Stimulated activated CD8-positive, alpha-beta memory T cell treated with anti-CD3 and anti-CD28 coated beads, Interleukin-4, amount 100 ng/mL, for 4 hours (primary cell): ENCODE data around the gene POLA1.

Experiments
- DNase-seq, 2 donors: peaks; one replicate each; pipeline ENCODE4 v3.0.0-alpha.2; 2020; ENCODE audit warnings: low read depth in 2 of 2, low spot score in 1 of 2

POLA1 gene

DNA sequence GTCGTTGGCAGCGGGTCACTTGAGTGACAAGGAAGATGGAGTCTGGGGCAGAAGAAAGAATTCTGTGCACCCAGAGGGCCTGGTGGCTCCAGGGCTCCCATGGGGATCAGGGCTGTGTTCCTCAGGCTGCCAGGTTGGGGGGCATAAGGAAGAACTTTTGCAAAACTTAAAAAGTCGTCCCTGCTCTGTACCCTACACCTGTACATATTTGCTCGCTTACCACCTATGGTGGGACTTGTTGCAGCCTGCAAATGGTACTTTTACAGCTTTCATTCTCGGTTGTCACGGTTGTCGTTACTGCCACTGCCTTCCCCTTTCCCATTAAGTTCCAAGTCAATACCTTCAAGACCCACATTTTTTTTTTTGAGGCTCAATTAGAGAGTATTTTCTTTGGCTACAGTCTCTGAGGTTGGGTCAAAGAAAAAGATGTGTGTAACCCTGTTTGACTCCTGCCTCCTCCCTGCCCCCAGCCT is 312.9 kb downstream of the POLA1 start:
- no peak for DNase-seq

- DNase-seq = no peak
These were observed 313.6 kb downstream of the POLA1 start for GRCh38 chrX:25007059-25008053.

DNA sequence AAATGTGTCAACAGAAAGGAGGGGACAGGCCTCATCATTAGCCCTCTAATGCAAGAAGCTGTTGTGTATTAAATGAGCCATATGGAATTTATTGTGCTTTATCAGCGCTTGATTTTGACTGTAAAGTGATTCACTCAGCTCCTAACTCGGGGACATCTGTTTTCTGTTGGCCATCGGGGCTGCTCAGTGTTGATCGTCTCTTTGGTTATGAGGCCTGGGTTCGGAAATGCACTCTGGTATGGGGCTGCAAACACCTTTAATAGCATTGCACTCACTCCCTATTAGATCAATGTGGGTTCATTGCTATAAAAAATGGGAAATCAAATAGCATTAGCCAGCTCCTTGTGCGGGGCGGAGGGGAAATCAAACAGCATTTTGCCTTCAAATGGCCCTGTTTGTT is 315.7 kb downstream of the POLA1 start:
- DNase-seq = no peak

DNA sequence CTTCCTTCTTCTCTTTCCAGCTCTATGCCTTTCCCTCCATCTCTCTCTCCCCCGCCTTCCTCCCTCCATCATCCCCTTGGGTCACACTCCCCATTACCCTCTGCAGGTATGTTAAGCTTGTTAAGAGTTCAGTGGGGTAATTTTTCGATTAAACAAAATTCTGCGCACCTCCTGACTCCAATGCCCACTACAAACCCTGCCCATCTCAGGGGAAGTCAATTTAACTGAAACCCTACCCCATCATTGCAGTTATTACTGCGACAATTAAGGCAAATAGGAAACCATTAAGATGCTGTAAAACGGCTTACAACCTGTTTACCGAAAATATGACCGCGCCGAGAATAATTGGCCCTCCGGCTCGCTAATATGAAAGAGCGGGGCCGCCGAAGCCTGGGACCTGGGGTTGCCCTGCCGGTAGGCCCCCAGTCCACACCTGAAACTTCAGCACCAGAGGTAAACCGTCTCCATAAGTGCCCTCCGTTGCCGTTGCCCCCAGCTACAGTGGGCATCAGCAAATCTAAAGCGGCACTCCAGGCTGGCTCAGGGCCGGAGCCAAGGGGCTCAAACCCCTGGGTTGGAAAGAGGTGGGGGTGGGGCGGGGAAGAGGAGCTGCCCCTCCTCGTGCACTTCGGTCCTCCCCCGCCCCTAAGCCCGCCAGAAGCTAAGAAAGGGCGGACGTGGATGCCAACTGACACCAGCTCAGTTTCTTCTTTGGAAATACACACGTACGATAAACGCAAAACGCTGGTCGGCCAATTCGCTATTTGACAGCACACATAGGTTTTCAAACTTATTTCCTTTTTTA is 317.3 kb downstream of the POLA1 start:
- no peak for DNase-seq

DNA sequence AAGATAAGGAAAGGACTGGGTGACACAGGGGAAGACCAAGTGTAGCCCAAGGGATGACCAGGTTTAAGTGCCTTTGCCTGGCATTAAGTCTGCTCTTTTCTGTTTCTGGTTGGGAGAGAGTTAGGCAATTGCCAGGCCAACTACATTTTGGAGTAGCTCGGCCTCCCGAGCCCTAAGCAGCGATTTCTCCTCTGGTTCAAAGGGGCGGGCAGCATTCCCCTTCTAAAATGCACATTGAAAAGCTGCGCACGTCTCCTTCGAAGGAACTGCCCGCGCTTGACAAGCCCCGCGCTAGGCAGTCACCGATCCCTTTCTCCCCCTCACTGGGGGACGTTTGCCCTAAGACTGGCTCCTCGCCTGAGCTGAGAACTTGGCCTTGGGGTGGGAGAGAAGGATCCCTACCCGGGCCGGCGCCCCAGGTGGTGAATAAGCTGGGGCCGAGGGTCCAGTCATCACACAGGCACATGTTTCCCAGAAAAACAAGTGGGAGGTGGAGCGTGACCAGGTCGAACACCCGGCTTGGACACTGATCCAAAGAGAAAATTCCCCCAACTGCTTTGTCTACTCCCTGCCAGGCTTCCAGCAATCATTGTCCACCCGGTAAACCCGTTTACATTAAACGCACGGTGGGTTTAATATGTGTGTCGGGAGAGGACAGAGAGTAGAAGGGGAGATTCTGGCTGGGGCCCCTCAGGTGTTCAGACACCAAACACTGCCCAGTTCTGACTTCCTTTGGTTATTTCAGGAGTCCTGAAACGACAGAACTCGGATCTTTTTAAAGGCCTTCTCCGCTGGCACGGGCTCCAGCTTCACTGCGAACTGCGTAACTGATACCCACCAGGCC is 318.1 kb downstream of the POLA1 start:
- DNase-seq = no peak

DNA sequence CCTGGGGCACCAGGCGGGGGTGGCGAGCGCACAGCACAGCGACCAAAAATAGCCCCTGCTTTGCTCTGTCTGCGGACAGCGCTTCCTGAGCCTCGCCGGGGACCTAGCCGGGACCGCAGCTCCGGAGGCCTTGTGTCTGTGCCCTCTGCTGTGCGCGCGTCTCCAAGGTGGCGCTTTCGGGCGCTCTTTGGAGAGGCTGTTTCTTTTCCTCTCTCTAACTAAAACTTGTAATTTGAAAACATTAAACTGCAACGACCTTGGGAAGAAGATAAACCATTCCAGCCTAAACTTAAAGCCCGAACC is 318.7 kb downstream of the POLA1 start:
- no peak for DNase-seq

DNA sequence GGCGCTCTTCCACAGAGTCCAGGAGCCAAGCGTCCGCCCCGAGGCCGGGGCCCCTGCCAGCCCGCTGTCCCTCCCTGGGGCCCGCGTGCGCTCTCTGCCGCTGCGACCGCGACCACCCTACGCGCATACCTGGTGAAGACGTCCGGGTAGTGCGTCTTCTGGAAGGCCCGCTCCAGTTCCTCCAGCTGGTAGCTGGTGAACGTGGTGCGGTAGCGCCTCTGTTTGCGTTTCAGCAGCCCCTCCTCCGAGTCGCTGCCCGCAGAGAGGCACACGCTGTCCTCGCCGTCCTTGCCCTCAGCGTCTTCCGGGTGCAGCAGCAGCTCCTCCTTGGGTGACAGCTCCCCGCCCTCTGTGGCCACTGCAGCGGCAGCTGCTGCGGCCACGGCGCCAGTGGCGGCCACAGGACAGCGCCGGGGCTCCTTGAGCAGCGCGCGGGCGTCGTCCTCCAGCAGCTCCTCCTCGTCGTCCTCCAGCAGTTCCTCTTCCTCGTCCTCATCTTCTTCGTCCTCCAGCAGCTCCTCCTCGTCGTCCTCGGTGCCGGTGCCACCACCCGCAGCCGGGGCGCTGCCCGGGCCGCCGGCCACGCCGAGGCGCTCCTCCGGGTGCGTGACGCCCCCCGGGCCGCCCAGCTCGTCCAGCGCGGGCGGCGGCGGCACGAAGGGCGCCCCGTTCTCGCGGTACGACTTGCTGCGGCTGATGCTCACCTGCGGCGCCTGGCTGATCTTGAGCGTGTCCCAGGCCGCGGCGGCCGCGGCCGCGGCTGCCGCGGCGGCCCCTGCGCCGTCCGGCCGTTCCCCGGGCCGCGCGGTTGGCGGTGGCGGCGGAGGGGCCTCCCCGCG is 319.3 kb downstream of the POLA1 start:
- no peak for DNase-seq

DNA sequence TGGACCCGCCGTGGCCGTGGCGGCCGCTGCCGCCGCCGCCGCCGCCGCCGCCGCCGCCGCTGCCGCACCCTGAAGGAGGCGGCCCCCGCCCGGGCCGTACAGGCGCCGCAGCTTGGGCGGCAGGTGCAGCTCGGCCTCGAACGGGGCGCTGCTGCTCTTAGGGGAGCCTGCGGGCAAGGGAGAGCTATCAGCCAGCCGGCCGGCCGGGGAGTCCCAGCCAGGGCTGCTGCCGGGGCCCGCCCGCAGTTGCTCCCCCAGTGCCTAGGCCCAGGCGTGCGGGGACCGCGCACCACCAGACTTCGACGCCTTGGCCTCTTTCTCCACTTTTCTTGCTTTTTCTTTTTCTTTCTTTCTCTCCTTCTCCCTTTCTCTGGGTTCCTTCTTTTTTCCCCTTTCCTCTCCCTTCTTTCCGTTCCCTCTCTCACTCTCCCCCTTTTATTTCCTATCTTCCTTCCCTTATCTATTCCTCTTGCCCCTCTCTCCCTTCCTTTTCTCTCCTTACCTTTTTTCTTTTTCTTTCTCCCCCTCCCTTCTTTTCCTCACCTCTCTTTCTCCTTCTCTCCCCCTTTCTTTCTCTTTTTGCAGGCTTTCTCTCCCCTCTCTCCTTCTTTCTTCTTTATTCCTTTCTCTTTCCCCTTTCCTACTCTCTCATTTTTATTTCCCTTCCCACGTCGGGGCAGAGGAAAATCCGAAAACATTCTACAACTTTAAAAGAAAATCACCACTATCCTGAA is 320.1 kb downstream of the POLA1 start:
- DNase-seq = no peak

GRCh38 chrX:25014366-25014838 is 320.7 kb downstream of the POLA1 start:
- DNase-seq = no peak

- no peak for DNase-seq
These were observed 322.0 kb downstream of the POLA1 start, which contains the start of gene ARX for GRCh38 chrX:25015486-25016360. Gene ARX, minus strand, starts transcription at chrX:25015965. Its CDS starts 228 bp downstream, at chrX:25015737.

GRCh38 chrX:25016361-25016671 is 322.6 kb downstream of the POLA1 start:
- DNase-seq = no peak

- DNase-seq = no peak
These were observed 323.4 kb downstream of the POLA1 start for GRCh38 chrX:25016938-25017598.

DNA sequence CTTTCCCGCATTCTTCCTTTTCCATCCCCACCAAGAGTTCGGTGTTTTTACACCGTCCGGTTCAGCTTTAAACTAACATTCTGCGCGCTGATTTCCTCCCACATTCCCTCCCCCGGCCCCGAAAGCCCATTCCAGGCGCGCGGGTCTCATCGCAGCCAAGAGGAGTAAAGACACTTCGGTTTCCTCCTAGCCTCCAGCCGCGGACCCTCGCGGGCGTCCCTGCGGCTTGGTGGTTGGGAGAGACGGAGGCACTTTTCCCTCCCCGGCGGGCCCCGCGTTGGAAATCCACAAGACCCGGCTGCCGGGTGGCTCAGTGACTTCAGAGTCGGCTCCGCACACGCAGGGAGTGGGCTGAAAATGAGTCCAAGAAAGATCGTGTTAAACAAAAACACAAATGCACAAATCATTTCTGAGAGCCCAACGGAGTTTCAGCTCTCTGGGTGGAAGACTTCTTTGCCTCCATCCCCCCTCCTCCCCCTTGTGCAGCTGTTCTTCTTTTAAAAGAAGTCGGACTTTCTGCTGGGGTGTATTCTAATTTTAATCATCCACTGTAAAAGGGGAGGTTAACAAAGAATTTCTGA is 324.0 kb downstream of the POLA1 start:
- no peak for DNase-seq

- no peak for DNase-seq
These were observed 325.0 kb downstream of the POLA1 start for GRCh38 chrX:25018682-25019081.

DNA sequence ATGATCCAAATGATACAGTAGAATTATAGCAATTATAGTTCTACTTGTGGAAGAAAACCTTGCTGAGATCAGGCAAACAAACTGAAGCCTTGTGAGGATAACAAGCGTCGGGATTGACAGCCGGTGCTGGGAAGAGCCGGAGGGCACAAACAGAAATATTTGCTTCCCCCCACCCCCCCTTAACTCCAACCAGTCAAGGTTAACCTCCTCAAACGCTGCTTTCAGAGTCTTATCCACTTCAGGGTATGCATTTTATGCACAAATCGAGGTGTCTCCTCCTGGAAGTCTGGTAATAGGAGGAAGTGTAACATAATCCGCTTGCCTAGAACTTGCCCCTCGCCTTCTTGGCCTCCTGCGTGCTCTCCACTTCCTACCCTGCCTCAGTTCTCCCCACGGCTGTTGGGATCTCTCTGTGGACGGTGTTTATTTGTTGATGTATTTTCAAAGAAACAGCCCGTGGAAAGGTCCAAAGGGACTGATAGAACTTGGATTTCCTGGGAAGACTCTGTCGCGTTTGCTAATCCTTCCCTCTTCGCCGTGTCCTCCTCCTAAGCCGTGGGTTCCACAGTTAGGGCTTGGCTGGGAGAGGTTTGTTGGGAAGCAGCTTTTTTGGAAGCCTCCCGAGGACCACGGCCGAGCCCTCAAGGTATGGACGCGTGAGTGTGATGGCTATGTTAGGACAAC is 326.1 kb downstream of the POLA1 start:
- no peak for DNase-seq

DNA sequence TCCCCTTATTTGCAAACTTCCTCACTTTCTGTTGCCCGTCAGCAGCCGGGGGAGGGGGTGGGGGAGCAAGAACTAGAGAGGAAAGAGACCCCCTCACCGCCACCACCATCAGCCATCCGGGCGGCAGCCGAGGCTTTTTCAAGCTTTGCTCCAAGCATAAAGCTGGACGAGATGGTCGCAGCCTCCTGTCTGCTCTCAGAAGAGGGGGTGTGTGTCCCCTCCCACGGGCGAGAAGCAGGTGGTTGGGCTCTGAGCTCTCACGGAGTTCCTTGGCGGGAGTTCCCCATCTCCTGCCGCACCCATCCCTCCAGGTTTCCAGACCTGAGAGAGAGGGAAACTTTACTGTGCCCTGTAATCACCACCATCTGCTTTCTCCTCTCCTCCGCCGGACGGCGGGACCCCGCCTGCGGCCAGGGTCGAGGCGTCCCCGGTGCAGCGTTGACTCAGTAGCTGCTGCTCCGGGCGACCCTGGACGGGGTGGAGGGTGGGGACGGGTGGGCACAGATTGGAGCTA is 326.7 kb downstream of the POLA1 start:
- DNase-seq = no peak

DNA sequence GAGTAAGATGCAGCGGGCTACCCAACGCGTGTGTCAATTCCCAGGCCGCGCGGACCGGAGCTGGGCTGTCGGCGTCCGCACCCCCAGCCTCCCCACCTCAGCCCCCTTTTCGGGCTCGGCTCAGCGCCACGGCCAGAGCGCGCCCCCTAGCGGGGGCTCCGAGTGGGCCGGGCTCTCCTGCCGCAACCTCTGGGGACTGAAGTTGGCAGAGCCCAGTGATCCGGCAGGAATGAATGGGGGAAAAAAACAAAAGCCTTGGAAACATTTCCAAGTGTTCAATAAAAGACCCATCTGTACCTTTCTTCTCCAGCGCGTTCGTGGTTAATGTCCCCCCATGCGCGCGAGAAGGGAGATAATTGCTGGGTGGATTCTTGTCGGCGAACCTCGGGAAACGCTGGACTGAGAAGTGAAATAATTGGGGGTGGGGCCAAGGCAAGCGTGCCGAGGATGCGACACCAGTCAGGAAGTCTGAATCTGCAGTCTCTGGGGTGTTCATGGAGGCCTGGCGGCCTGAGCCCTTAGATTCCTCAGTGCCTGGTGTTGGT is 327.3 kb downstream of the POLA1 start:
- no peak for DNase-seq
